ENCODE results near the gene VPS13D.

- TF ChIP-seq POLR2A (IDR thresholded peaks at IDR 0.05; ENCODE audit: low read length): no peak
- no peak for TF ChIP-seq GATA1 (IDR thresholded peaks at IDR 0.05; ENCODE audit: low read depth, low read length)
Measured at GRCh38 chr1:12372180-12372579, 142.3 kb downstream of the VPS13D start.

Measured in erythroblast (primary cell).